B cell (primary cell): ENCODE measurements around the gene SMC1B. TPM values are rescaled to one million over a fixed set of nuclear protein-coding genes. Genes with fewer than 3 reads are reported as not detected.

Experiments used
- ATAC-seq: fragments of 200-7000 bp; cut with Tn5 transposase; one replicate; pipeline ENCODE4 v1.10.0; 2021; ENCODE audit warnings: low read depth, mild to moderate bottlenecking, moderate number of reproducible peaks, moderate library complexity
- CTCF ChIA-PET: fragments of 350-600 bp; sonication (Branson Sonifier 250); formaldehyde crosslinking; loops from one replicate; lab custom pipeline; 2021; ENCODE audit warnings: antibody characterized with exemption, inconsistent platforms; lab: Charles Lee
- POLR2A ChIA-PET: fragments of 350-600 bp; sonication (Branson Sonifier 250); formaldehyde crosslinking; loops from one replicate; lab custom pipeline; 2021; ENCODE audit warnings: antibody characterized with exemption; lab: Charles Lee
- DNase-seq: peaks from one replicate; pipeline ENCODE4 v3.0.0; 2013
- H2AFZ ChIP-seq: 2 replicates; pipeline ENCODE4 v1.6.1; 2012; ENCODE audit warnings: mild to moderate bottlenecking, low read depth, low read length; ENCODE audit not compliant: insufficient read depth, poor library complexity, severe bottlenecking
- H3K27ac ChIP-seq, 2 donors: 1 replicate in 1 of 2; 2 replicates in 1 of 2; pipeline ENCODE4 v1.5.1; 2012 to 2013; ENCODE audit warnings: low read length in 2 of 2, mild to moderate bottlenecking in 2 of 2, moderate library complexity in 1 of 2
- H3K27me3 ChIP-seq, 4 experiments: fragments of 200-600 bp in 1 of 4; sonication (generic) in 1 of 4; replicated peaks in 1 of 4; 1 replicate in 2 of 4; 2 replicates in 2 of 4; pipeline versions ENCODE4 v1.6.1 to v1.7.0; 2013 to 2016; ENCODE audit warnings: low read length in 3 of 4, mild to moderate bottlenecking in 2 of 4, mixed read lengths in 1 of 4, moderate library complexity in 1 of 4; ENCODE audit not compliant: insufficient read depth in 4 of 4, control insufficient read depth in 3 of 4; ENCODE audit errors: control extremely low read depth in 1 of 4
- H3K36me3 ChIP-seq, 2 experiments: replicated peaks in 1 of 2; 1 replicate in 1 of 2; 2 replicates in 1 of 2; pipeline versions ENCODE4 v1.6.1 to v1.7.1; 2013; ENCODE audit warnings: low read length in 1 of 2; ENCODE audit not compliant: insufficient read depth in 2 of 2, control insufficient read depth in 1 of 2; ENCODE audit errors: control extremely low read depth in 1 of 2, extremely low read depth in 1 of 2
- H3K4me1 ChIP-seq, 2 donors: fragments of 200-600 bp in 1 of 2; sonication (generic) in 1 of 2; 1 replicate in 1 of 2; 2 replicates in 1 of 2; pipeline versions ENCODE4 v1.5.1 to v1.6.1; 2013 to 2017; ENCODE audit warnings: low read length in 2 of 2; ENCODE audit not compliant: control insufficient read depth in 2 of 2, insufficient read depth in 2 of 2
- H3K4me2 ChIP-seq: replicated peaks from 2 replicates; pipeline ENCODE3; 2012; ENCODE audit warnings: mild to moderate bottlenecking, low read depth, low read length; ENCODE audit not compliant: poor library complexity, severe bottlenecking
- H3K4me3 ChIP-seq, 5 experiments: fragments of 200-600 bp in 1 of 5; sonication (generic) in 1 of 5; 1 replicate in 3 of 5; 2 replicates in 2 of 5; pipeline versions ENCODE4 v1.5.1 to v1.7.0; 2011 to 2016; ENCODE audit warnings: low read length in 4 of 5, mild to moderate bottlenecking in 4 of 5, low read depth in 2 of 5, control low read depth in 1 of 5, moderate library complexity in 1 of 5; ENCODE audit not compliant: insufficient read depth in 1 of 5; ENCODE audit errors: control extremely low read depth in 1 of 5, extremely low read depth in 1 of 5
- H3K79me2 ChIP-seq: fragments of 200-600 bp; sonication (generic); one replicate; pipeline ENCODE4 v1.6.0; 2016; ENCODE audit warnings: low read length; ENCODE audit not compliant: control insufficient read depth, insufficient read depth
- H3K9ac ChIP-seq: fragments of 200-600 bp; sonication (generic); 2 replicates; pipeline ENCODE4 v1.6.1; 2017; ENCODE audit warnings: mild to moderate bottlenecking, low read length, moderate library complexity
- H3K9me3 ChIP-seq, 3 donors: one replicate each; pipeline versions ENCODE4 v1.6.1 to v1.7.1; 2013; ENCODE audit warnings: low read length in 2 of 3; ENCODE audit not compliant: control insufficient read depth in 2 of 3, insufficient read depth in 1 of 3; ENCODE audit errors: control extremely low read depth in 1 of 3
- H4K20me1 ChIP-seq: 2 replicates; pipeline ENCODE4 v1.6.0; 2012; ENCODE audit warnings: mild to moderate bottlenecking, low read length; ENCODE audit not compliant: insufficient read depth, control insufficient read depth, poor library complexity, severe bottlenecking
- H3K27ac Mint-ChIP-seq: one replicate; pipeline ENCODE4 v1.8.0; 2021; ENCODE audit warnings: mixed read lengths
- H3K27me3 Mint-ChIP-seq: one replicate; pipeline ENCODE4 v1.8.0; 2021; ENCODE audit warnings: mixed read lengths
- H3K4me1 Mint-ChIP-seq: one replicate; pipeline ENCODE4 v1.8.0; 2021; ENCODE audit warnings: mixed read lengths
- H3K4me3 Mint-ChIP-seq: one replicate; pipeline ENCODE4 v1.8.0; 2021; ENCODE audit warnings: mixed read lengths
- H3K9me3 Mint-ChIP-seq: one replicate; pipeline ENCODE4 v1.8.0; 2022; ENCODE audit warnings: mixed read lengths; ENCODE audit not compliant: insufficient read depth
- CTCF ChIP-seq: fragments of 200-600 bp; IDR thresholded peaks from one replicate; pipeline ENCODE4 v1.8.0; 2022; ENCODE audit warnings: antibody characterized with exemption, mild to moderate bottlenecking
- EZH2 ChIP-seq: IDR thresholded peaks from 2 replicates; pipeline ENCODE4 v1.6.1; 2012; ENCODE audit warnings: borderline replicate concordance, low read depth, mild to moderate bottlenecking, moderate library complexity, low read length; ENCODE audit not compliant: insufficient read depth, poor library complexity, severe bottlenecking
- WGBS: methylation state at CpG from one replicate; pipeline ENCODE4 v1.1.5; 2013; ENCODE audit warnings: missing lambda C conversion rate; ENCODE audit not compliant: insufficient coverage; 5-methylcytosine and 5-hydroxymethylcytosine counted together
- intact Hi-C: fragments of 100-400 bp; cut with micrococcal nuclease; formaldehyde crosslinking; loops from one replicate; pipeline ENCODE4 v1.10.0; 2022
- polyA plus RNA-seq: library from polyadenylated mRNA; depleted of rRNA; stranded (reverse); fragments of >200 nt; gene quantifications from 2 replicates; pipeline ENCODE4 v1.2.3, GENCODE V29; 2012
- total RNA-seq, 2 donors: library from RNA; stranded (reverse); fragments of 120-200 nt in 1 of 2; gene quantifications; 1 replicate in 1 of 2; 2 replicates in 1 of 2; pipeline versions ENCODE4 v1.2.3 to v1.2.4, GENCODE V29; 2013 to 2022

SMC1B gene
- total and polyA plus RNA-seq, 2 donors (not counting 1 experiment from before 2014, with no cell fraction given), result 0.07 TPM; not detected in 1

- Histone ChIP-seq H3K9me3 (peaks cover 0 to 11% (median 6%) of the 10 kb centered on the region in 3 donors), H4K20me1 (no peaks in the 10 kb centered on the region), H3K27ac (no peak overlapping the region), H3K36me3 (no peaks in the 10 kb centered on the region), H3K4me3 (no peak overlapping the region), H3K9ac (no peak overlapping the region), H3K4me1 (peaks cover 7 to 33% of the 10 kb centered on the region in 2 donors), H3K27me3 (peaks cover 0 to 6% (median 0%) of the 10 kb centered on the region in 4 experiments), H2AFZ (no peak overlapping the region), H3K79me2 (no peaks in the 10 kb centered on the region), H3K4me2 (no peak overlapping the region)
- 99% methylated on average over 19 of the region's 19 CpGs for WGBS
- H3K9me3 Mint-ChIP-seq, result peaks cover 7% of the 10 kb centered on the region
- intact Hi-C loops, result no loop called here
- H3K4me1 Mint-ChIP-seq, result peaks cover 31% of the 10 kb centered on the region
- no peak for DNase-seq
- CTCF ChIA-PET, result no interaction called here
- H3K27me3 Mint-ChIP-seq, result no peaks in the 10 kb centered on the region
- no peak overlapping the region for H3K27ac Mint-ChIP-seq
- POLR2A ChIA-PET, result no interaction called here
- no peak for ATAC-seq
- H3K4me3 Mint-ChIP-seq, result no peak overlapping the region
- no peak for TF ChIP-seq CTCF
- no peak for TF ChIP-seq EZH2
Measured at GRCh38 chr22:45430871-45431270, 17.5 kb upstream of the SMC1B start.

GRCh38 chr22:45429981-45430775 lies 16.8 kb upstream of the SMC1B start:
- no peak for ATAC-seq
- no peaks in the 10 kb centered on the region for H3K27me3 Mint-ChIP-seq
- WGBS, result 86% methylated on average over 16 of the region's 18 CpGs
- ChIA-PET POLR2A (no interaction called here), CTCF (no interaction called here)
- no peaks in the 10 kb centered on the region for H3K79me2 ChIP-seq
- H3K4me2 ChIP-seq, result no peak overlapping the region
- no peak overlapping the region for H2AFZ ChIP-seq
- no peak overlapping the region for H3K27ac Mint-ChIP-seq
- intact Hi-C loops, result no loop called here
- no peak for DNase-seq
- no peak overlapping the region for H3K4me3 Mint-ChIP-seq
- H3K9me3 Mint-ChIP-seq, result peaks cover 7% of the 10 kb centered on the region
- H3K9ac ChIP-seq, result no peak overlapping the region
- H3K36me3 ChIP-seq, result no peaks in the 10 kb centered on the region
- H3K4me1 Mint-ChIP-seq, result peaks cover 24% of the 10 kb centered on the region
- peaks cover 0 to 6% (median 0%) of the 10 kb centered on the region in 4 experiments for H3K27me3 ChIP-seq
- H3K4me3 ChIP-seq, result no peak overlapping the region
- peaks cover 0 to 12% (median 6%) of the 10 kb centered on the region in 3 donors for H3K9me3 ChIP-seq
- no peak overlapping the region for H3K27ac ChIP-seq
- peaks cover 7 to 27% of the 10 kb centered on the region in 2 donors for H3K4me1 ChIP-seq
- no peaks in the 10 kb centered on the region for H4K20me1 ChIP-seq
- no peak for TF ChIP-seq EZH2
- no peak for TF ChIP-seq CTCF
